Measurements from ENCODE around the gene AGAP1.

AGAP1 gene

GRCh38 chr2:235511187-235511661 lies 17.4 kb downstream of the AGAP1 start:
- DNase-seq: no peak

DNA sequence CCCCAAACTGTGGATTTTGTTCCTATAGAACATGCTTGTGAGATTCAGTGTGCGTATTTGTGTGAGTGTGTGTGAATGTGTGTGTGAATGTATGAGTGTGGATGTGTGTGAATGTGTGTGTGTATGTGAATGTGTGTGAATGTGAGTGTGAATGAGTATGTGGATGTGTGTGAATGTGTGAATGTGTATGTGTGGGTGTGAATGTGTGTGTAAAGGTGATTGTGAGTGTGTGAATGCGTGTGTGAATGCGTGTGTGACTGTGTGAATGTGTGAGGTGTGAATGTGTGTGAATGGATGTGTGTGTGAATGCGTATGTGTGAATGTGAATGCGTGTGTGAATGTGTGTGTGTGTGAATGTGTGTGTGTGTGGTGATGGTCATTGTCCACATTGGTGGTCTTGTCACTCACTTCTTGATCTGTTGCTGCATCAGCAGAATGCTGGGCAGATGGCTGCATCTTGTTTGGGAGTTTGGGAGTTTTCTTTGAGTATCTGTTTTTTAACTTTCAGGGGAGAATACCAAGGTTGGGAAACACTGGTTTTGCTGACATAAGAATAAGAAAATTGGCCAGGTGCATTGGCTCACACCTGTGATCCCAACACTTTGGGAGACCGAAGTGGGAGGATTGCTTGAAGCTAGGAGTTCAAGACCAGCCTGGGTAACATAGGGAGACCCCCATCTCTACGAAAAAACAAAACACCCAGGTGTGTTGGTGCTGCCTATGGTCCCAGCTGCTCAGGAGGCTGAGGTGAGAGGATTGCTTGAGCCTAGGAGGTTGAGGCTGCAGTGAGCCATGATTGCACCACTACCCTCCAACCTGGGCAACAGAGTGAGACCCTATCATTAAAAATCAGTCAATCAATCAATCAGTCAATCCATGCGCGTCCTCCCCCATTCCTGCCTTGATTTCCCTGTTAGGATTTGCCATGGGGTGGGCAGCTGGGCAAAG lies 18.2 kb downstream of the AGAP1 start:
- no peak for DNase-seq

DNA sequence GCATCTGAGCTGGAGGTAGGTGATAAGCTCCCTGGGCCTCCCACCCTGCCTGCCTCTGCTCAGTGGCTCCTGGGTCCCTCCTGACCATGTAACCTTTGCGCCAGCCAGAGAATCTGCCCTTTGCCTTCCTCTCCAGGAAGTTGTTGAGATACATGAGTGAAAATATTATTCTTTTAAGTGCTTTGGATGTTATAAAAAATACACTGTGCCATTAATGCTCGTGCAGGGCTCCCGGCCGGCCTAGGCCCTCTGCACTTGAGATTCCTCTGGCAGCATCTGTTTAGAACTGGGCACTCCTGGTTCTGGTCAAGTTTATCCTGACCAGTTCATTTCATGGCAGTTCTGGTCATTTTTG lies 18.8 kb downstream of the AGAP1 start:
- DNase-seq: no peak

DNA sequence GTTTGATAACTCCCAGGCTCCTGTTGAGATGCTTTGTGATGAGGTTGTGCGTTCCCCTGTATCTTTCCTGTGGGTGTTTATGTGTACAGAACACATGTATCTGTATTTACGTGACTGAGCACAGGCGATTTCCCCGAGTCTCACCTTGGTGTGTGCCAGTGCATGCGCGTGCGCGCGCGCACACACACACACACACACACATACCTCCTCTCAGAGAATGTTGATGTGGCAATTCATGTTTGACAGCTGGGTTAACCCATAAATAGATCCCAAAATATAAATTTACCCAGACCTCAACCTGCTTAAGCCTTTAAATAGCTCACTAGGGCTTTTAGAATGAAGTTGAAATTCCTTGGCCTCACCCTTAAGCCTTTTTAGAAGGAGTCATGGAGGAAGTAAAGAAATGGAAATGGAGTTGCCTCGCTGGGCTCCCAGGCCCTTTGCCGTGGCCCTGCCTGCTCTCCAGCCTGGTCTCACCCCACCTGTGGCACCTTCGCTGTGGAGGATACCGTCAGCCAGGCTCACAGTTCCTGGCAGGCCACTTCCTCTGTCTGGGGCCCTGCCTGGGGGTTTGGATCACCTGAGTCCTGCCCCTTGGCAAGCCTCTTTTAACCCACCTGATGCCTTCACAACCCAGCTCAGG lies 20.3 kb downstream of the AGAP1 start:
- no peak for DNase-seq

GRCh38 chr2:235514627-235515363 lies 21.0 kb downstream of the AGAP1 start:
- DNase-seq: no peak

GRCh38 chr2:235515364-235515742 lies 21.5 kb downstream of the AGAP1 start:
- no peak for DNase-seq

- no peak for DNase-seq
Observed at GRCh38 chr2:235515821-235516220, 22.0 kb downstream of the AGAP1 start.

DNA sequence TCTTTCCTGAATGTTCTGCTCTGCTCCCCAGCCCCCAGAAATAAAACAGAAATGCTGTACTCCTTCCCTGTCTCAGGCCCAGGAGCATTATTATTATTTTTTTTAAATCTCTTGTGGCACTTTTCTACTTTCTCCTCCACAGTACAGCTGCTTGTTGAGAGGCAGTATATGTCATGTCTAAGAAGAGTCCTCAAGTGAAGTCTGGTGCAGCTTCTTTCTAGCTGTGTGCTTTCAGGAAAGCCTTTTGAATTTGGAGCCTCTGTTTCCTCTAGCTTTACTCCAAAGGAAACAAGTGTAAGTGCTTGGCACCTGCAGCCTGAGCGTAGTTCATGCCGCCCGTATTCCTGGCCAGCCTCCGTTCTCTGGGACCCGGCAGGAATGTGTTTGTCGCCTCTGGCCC lies 22.4 kb downstream of the AGAP1 start:
- no peak for DNase-seq

DNA sequence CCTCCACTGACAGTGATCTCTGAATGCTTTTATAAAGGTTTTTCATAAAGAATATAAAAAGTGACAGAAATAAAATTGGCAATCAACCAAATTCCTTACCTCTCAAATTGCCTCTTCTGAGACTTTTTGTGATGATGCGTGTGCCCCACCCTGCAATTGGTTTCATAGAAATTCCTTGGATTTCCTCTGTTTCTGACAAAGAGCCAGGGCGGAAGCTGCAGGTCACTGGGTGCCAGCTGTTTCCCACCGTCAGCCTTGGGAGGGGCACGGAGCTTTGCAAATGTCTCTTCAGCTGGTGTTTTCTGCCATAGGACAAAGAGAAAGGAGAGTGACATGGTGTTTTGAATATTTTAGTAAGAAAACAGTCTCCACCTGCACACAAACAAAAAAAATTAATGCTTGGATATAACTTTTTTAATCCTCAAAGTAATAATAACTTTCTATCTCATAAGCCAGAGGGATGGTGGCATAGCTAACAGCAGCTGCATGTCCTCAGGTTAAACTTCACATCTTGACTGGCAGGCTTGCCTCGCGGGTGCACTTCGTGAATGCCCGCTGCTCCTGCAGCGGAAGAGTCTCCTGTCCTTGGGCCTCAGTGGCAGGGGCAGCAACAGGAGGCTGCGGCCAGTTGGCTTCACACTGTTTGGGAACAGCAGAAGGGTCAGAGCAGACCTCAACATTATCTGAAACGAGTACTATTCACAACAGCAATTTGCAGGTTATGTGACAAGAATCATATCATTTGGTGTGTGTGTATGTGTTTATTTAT lies 24.7 kb downstream of the AGAP1 start:
- no peak for DNase-seq

GRCh38 chr2:235520787-235521186 lies 26.9 kb downstream of the AGAP1 start:
- no peak for DNase-seq

DNA sequence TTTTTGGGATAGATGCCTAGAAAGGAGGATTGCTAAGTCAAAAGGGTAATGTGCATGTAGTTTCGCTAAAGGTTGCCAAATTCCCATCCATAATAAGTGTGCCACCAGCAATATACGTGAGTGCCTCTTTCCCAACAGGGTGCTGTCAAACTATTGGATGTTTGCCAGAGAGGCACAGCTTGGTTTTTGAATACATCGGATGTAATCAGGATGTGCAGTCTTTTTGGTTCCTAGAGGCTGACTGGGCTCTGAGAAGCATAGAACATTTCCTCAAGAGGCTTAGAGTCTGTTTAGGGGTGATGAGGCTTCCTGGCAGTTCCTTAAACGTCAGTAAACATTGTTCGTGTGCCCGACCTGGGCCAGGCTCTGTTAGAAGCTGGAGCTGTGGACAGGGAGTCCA lies 28.0 kb downstream of the AGAP1 start:
- DNase-seq: no peak

DNA sequence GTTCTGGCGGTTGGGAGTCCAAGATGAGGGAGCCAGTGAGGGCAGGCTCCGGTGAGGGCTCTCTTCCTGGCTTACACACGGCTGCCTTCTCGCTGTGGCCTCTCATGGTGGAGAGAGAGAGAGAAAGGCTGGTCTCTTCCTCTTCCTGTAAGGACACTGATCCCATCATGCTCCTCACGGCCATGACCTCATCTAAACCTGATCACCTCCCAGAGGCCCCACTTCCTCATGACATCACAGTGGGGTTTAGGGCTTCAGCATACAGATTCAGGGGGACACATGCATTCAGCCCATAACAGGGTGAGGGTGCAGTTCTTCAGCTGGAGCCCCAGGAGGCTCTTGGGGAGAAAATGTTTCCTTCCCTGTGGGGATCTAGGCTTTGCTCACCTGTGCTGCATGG lies 29.2 kb downstream of the AGAP1 start:
- no peak for DNase-seq

- DNase-seq: no peak
Observed at GRCh38 chr2:235523486-235524150, 29.8 kb downstream of the AGAP1 start.

GRCh38 chr2:235526166-235526565 lies 32.3 kb downstream of the AGAP1 start:
- no peak for DNase-seq

DNA sequence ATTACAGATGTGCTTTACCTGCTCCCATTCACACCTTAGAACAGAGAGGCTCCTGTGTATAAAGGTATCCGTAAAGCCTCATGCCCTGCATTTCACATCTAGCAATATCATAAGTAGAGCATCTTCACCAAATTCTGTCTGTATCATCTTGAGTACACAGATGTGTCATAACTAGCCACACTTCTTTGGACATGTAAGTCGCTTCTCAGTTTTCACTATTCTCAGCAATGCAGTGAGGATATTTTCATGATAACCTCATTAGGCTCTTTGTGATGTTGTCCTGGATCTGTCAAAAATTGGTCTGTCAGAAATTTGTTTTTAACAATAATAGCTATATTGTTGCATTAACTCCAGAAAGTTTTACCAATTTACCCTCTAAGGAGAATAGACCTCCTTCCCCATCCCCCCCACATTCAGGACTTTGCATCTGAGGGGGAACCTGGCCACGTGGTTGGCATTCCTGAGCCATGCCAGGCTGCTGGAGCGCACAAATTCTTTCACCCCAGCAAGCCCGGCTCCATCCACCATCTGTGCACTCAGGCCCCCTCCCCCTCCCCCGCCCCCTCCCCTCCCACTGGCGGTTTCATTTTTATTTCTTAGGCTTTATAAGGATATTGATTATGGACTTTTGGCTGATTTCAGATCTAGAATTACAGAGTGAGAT lies 34.1 kb downstream of the AGAP1 start:
- no peak for DNase-seq

- DNase-seq: no peak
Observed at GRCh38 chr2:235529621-235530020, 35.8 kb downstream of the AGAP1 start.

DNA sequence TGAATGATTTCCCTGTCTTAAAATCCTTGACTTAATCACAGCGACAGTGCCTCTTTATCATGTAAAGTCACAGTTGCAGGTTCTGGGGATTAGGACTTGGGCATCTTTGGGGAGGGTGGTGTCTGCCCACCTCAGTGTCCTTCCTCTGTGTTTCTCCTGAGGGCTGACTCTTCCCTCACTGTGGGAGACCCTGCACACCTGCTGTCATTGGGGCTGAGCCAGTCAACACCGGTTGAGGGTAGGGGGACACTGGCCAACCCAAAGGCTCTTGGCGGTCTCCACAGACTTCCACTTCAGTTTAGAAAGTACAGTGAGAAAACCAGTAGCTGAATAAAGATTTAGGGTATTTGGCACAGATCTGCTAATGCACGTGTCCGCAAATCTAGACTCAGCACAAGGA lies 36.9 kb downstream of the AGAP1 start:
- DNase-seq: no peak

GRCh38 chr2:235532307-235532706 lies 38.5 kb downstream of the AGAP1 start:
- no peak for DNase-seq

DNA sequence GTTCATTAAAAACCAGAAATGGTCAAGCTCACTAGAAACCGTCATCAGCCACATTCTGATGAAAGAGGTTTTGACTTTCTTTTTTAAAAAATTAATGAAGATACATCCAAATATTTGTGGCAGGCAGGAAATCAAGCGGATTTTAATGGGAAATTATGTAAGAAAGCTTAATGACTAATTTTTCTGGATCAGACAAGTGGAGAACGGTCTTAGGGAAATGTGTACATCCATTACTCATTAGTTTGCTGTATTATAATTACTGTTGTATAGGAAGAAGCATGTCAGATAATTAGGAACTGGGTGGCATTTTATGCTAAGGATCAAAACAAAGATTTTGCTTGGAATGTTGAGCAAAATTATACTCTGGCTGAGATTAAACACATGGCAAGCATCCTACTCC lies 39.4 kb downstream of the AGAP1 start:
- DNase-seq: no peak

GRCh38 chr2:235533616-235534385 lies 40.0 kb downstream of the AGAP1 start:
- no peak for DNase-seq

All from NCI-H1417 treated with DMSO at 0.1 percent for 48 hours (cell line).